ENCODE results near the gene CMSS1. TPM values are rescaled to one million over a fixed set of nuclear protein-coding genes. Genes with fewer than 3 reads are reported as not detected.

CMSS1 gene
- total RNA-seq, 1 donor from 2014 or later = 34.8 TPM

GRCh38 chr3:99877031-99877579 is 59.4 kb downstream of the CMSS1 start:
- Histone ChIP-seq H3K9me3 (replicated peaks) (no peaks in the 10 kb centered on the region), H3K27ac (replicated peaks) (peak overlapping the region; percentile 91), H3K27me3 (ENCODE audit: low read depth) (no peaks in the 10 kb centered on the region), H3K4me3 (peak overlapping the region; percentile 80), H3K36me3 (no peaks in the 10 kb centered on the region), H3K4me1 (peaks cover 72% of the 10 kb centered on the region)
- DNase-seq = no peak
- intact Hi-C loops (cut with micrococcal nuclease) = loop anchor here (10.0 kb wide), 1 partner anchor 48 kb away; no protein-coding TSS in a partner anchor
- TF ChIP-seq CTCF (IDR thresholded peaks at IDR 0.05; ENCODE audit: borderline replicate concordance) = no peak

- intact Hi-C loops (cut with micrococcal nuclease) = loop anchor here (10.0 kb wide), 1 partner anchor 47 kb away; no protein-coding TSS in a partner anchor
- Histone ChIP-seq H3K27ac (replicated peaks) (peak overlapping the region; percentile 91), H3K4me1 (peaks cover 74% of the 10 kb centered on the region)
These were observed 60.3 kb downstream of the CMSS1 start for GRCh38 chr3:99878005-99878404.

GRCh38 chr3:99879275-99879674 is 61.6 kb downstream of the CMSS1 start:
- H3K4me3 ChIP-seq = no peak overlapping the region
- H3K9me3 ChIP-seq (replicated peaks) = no peaks in the 10 kb centered on the region
- DNase-seq = no peak
- peak overlapping the region; percentile 91 for H3K27ac ChIP-seq (replicated peaks)
- no peaks in the 10 kb centered on the region for H3K27me3 ChIP-seq (ENCODE audit: low read depth)
- intact Hi-C loops (cut with micrococcal nuclease) = loop anchor here (10.0 kb wide), 1 partner anchor 46 kb away; no protein-coding TSS in a partner anchor
- no peaks in the 10 kb centered on the region for H3K36me3 ChIP-seq
- no peak for TF ChIP-seq CTCF (IDR thresholded peaks at IDR 0.05; ENCODE audit: borderline replicate concordance)
- H3K4me1 ChIP-seq = peaks cover 75% of the 10 kb centered on the region

More at GRCh38 chr3:99878005-99878404, 60.3 kb downstream of the CMSS1 start:
- H3K27me3 ChIP-seq (ENCODE audit: low read depth) = no peaks in the 10 kb centered on the region
- no peaks in the 10 kb centered on the region for H3K9me3 ChIP-seq (replicated peaks)
- H3K36me3 ChIP-seq = no peaks in the 10 kb centered on the region
- DNase-seq = no peak
- TF ChIP-seq CTCF (IDR thresholded peaks at IDR 0.05; ENCODE audit: borderline replicate concordance) = no peak
- H3K4me3 ChIP-seq = no peak overlapping the region

- peak overlapping the region; percentile 91 for H3K27ac ChIP-seq (replicated peaks)
- no peaks in the 10 kb centered on the region for H3K9me3 ChIP-seq (replicated peaks)
- DNase-seq = no peak
- no peaks in the 10 kb centered on the region for H3K27me3 ChIP-seq (ENCODE audit: low read depth)
- H3K4me1 ChIP-seq = peaks cover 69% of the 10 kb centered on the region
- intact Hi-C loops (cut with micrococcal nuclease) = no loop called here
- H3K4me3 ChIP-seq = peak overlapping the region; percentile 19
- H3K36me3 ChIP-seq = no peaks in the 10 kb centered on the region
- no peak for TF ChIP-seq CTCF (IDR thresholded peaks at IDR 0.05; ENCODE audit: borderline replicate concordance)
These were observed 63.5 kb downstream of the CMSS1 start for GRCh38 chr3:99881121-99881524.

GRCh38 chr3:99882436-99883137 is 64.9 kb downstream of the CMSS1 start:
- no peak overlapping the region for H3K4me3 ChIP-seq
- H3K27ac ChIP-seq (replicated peaks) = peak overlapping the region; percentile 91
- intact Hi-C loops (cut with micrococcal nuclease) = no loop called here

More at GRCh38 chr3:99882436-99883137, 64.9 kb downstream of the CMSS1 start:
- Histone ChIP-seq H3K4me1 (peaks cover 55% of the 10 kb centered on the region), H3K36me3 (no peaks in the 10 kb centered on the region), H3K27me3 (ENCODE audit: low read depth) (no peaks in the 10 kb centered on the region), H3K9me3 (replicated peaks) (no peaks in the 10 kb centered on the region)
- no peak for TF ChIP-seq CTCF (IDR thresholded peaks at IDR 0.05; ENCODE audit: borderline replicate concordance)
- no peak for DNase-seq

Measured in left ventricle myocardium inferior (tissue), 1 donor.